Rectal smooth muscle tissue (tissue), 1 donor: ENCODE results near the gene MROH7.

Source experiments
- H3K27ac ChIP-seq: one replicate; pipeline ENCODE4 v1.7.0; 2013; ENCODE audit warnings: low read depth, low read length, inconsistent platforms
- H3K27me3 ChIP-seq: one replicate; pipeline ENCODE4 v1.7.0; 2013; ENCODE audit warnings: low read length; ENCODE audit not compliant: control insufficient read depth, insufficient read depth
- H3K36me3 ChIP-seq: one replicate; pipeline ENCODE4 v1.7.0; 2013; ENCODE audit warnings: low read length; ENCODE audit not compliant: control insufficient read depth, insufficient read depth
- H3K4me1 ChIP-seq: one replicate; pipeline ENCODE4 v1.7.0; 2013; ENCODE audit warnings: low read length; ENCODE audit not compliant: control insufficient read depth, insufficient read depth
- H3K4me3 ChIP-seq: one replicate; pipeline ENCODE4 v1.7.0; 2013; ENCODE audit warnings: low read length
- H3K9ac ChIP-seq: one replicate; pipeline ENCODE4 v1.7.0; 2013; ENCODE audit warnings: low read length

MROH7 gene

DNA sequence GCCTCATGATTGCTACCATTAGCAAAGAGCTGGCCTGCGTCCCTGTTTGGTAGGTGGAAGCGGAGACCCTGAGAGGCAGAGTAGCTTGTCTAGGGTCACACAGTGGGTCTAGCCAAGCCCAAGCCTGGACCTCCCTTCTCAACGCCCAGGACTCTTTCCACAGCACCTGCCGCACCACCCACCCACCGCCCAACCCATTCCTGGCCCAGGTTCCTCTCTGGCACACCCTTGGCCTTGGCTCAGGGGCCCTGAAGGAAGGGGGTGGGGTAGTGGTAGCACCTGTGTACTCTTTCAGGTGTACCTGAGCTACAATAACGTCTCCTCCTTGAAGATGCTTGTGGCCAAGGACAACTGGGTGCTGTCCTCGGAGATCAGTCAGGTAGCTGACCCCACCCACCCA is 37.5 kb upstream of the MROH7 start:
- H3K9ac ChIP-seq = no peak overlapping the region
- no peak overlapping the region for H3K4me3 ChIP-seq
- no peaks in the 10 kb centered on the region for H3K4me1 ChIP-seq
- H3K27ac ChIP-seq = no peak overlapping the region
- H3K27me3 ChIP-seq = no peaks in the 10 kb centered on the region
- peaks cover 20% of the 10 kb centered on the region for H3K36me3 ChIP-seq

DNA sequence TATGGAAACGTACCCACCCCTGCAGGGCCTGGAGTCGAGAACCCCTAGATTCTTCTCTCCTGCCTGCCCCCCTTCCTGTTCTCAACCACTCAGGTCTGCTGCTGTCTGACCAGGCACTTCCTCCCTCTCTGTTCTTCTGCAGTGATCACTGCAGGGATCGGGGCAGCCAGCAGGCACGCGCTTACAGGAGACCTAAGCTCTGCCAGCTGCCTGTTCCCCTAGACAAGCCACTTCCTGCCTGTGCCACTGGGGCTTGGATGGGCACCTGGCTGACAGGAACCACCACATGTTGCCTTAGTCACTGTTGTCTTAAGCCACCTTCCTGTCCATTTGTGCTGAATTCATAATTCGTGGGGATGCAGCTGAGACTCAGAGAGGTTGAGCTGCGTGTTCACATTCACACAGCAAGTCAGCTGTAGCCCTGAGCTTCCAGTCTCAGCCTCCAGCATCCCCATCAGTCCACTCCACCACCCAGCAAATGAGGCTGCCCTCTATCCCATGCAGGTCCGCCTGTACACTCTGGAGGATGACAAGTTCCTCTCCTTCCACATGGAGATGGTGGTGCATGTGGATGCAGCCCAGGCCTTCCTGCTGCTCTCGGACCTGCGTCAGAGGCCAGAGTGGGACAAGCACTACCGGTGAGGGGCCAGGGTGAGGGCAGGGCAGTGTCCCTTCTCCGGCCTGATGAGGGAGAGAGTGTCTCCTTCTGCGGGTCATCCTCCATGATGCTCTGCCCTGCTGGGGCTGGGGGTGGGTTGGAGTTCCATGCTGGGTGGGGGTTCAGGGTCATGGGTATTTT is 36.8 kb upstream of the MROH7 start:
- H3K36me3 ChIP-seq = peaks cover 19% of the 10 kb centered on the region
- no peak overlapping the region for H3K27ac ChIP-seq
- no peak overlapping the region for H3K4me3 ChIP-seq
- no peaks in the 10 kb centered on the region for H3K4me1 ChIP-seq
- no peak overlapping the region for H3K9ac ChIP-seq
- H3K27me3 ChIP-seq = no peaks in the 10 kb centered on the region

- Histone ChIP-seq H3K9ac (no peak overlapping the region), H3K4me1 (no peaks in the 10 kb centered on the region), H3K27ac (no peak overlapping the region), H3K4me3 (no peak overlapping the region), H3K36me3 (peaks cover 15% of the 10 kb centered on the region), H3K27me3 (no peaks in the 10 kb centered on the region)
Observed at GRCh38 chr1:54606096-54606989, 35.2 kb upstream of the MROH7 start.

- Histone ChIP-seq H3K9ac (no peak overlapping the region), H3K4me1 (no peaks in the 10 kb centered on the region), H3K36me3 (peaks cover 15% of the 10 kb centered on the region), H3K4me3 (no peak overlapping the region), H3K27ac (no peak overlapping the region), H3K27me3 (no peaks in the 10 kb centered on the region)
Observed at GRCh38 chr1:54606990-54607325, 34.6 kb upstream of the MROH7 start.

DNA sequence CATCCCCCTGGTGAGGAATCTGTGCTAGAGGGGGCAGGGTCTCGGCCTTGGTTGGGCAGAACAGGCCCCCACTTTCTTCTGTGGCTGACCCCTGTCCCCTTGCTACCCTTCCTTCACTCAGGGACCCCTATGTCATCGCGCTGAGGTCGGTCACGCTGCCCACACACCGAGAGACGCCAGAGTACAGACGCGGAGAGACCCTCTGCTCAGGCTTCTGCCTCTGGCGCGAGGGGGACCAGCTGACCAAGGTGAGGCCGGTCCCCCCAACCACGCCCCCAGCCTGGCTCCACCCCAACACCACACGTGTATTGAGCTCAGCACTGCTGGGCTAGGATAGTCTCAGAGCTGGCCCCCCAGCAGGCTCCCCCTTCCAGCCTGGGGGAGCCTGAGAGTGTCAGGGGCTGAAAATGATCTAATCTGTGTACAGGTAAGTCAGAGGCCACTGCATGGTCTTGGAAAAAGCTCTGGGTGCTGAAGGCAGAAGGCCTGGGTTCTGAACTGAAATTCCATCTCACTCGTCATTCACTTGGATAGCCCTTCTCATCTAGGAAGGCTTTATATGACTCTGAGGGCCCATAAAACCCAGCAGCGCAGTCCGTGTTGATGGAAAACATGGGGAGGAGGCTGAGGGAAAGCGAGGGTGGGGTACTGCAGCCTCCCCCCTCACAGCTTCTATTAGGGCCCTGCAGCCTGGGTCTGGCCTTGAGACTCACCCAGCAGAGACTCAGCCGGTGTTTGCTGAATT is 33.6 kb upstream of the MROH7 start:
- Histone ChIP-seq H3K9ac (no peak overlapping the region), H3K36me3 (peaks cover 15% of the 10 kb centered on the region), H3K4me1 (no peaks in the 10 kb centered on the region), H3K27ac (no peak overlapping the region), H3K27me3 (no peaks in the 10 kb centered on the region), H3K4me3 (no peak overlapping the region)

DNA sequence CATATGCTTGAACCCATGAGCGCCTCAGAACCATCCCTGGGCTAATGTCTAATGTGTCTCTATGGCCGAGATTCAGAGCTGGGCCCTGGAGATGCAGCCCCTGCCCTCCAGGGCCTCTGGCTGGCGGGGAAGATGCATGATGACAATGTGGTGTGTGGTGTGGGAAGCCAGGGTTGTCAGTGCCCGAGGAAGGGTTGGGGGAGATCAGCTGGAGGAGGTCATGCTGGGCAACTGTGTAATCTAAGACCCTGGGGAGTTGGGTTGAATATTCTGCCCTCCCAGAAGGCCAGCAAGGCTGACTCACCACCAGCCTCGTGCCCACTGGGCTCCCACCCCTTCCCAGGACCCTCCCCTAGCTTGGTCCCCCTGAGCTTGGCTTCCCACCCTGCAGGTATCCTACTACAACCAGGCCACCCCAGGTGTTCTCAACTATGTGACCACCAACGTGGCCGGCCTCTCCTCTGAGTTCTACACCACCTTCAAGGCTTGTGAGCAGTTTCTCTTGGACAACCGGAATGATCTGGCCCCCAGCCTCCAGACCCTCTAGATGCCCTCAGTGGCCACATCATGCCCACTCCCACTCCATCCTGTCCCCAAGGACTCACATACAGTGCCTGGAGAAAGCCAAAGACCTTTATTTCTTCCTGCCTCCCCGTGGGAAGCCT is 32.9 kb upstream of the MROH7 start:
- Histone ChIP-seq H3K36me3 (peaks cover 15% of the 10 kb centered on the region), H3K27ac (no peak overlapping the region), H3K27me3 (no peaks in the 10 kb centered on the region), H3K4me3 (no peak overlapping the region), H3K4me1 (no peaks in the 10 kb centered on the region), H3K9ac (no peak overlapping the region)

- H3K4me1 ChIP-seq = no peaks in the 10 kb centered on the region
- H3K9ac ChIP-seq = no peak overlapping the region
- no peaks in the 10 kb centered on the region for H3K27me3 ChIP-seq
- H3K36me3 ChIP-seq = peaks cover 15% of the 10 kb centered on the region
- H3K27ac ChIP-seq = no peak overlapping the region
- no peak overlapping the region for H3K4me3 ChIP-seq
Observed at GRCh38 chr1:54609301-54609921, 32.2 kb upstream of the MROH7 start.

GRCh38 chr1:54610048-54610447 is 31.5 kb upstream of the MROH7 start:
- Histone ChIP-seq H3K36me3 (peaks cover 15% of the 10 kb centered on the region), H3K27ac (no peak overlapping the region)

GRCh38 chr1:54610601-54611580 is 30.7 kb upstream of the MROH7 start:
- Histone ChIP-seq H3K4me3 (no peak overlapping the region), H3K27ac (no peak overlapping the region), H3K27me3 (no peaks in the 10 kb centered on the region), H3K36me3 (peaks cover 15% of the 10 kb centered on the region), H3K4me1 (no peaks in the 10 kb centered on the region), H3K9ac (no peak overlapping the region)

More at GRCh38 chr1:54610048-54610447, 31.5 kb upstream of the MROH7 start:
- Histone ChIP-seq H3K27me3 (no peaks in the 10 kb centered on the region), H3K9ac (no peak overlapping the region), H3K4me3 (no peak overlapping the region), H3K4me1 (no peaks in the 10 kb centered on the region)

DNA sequence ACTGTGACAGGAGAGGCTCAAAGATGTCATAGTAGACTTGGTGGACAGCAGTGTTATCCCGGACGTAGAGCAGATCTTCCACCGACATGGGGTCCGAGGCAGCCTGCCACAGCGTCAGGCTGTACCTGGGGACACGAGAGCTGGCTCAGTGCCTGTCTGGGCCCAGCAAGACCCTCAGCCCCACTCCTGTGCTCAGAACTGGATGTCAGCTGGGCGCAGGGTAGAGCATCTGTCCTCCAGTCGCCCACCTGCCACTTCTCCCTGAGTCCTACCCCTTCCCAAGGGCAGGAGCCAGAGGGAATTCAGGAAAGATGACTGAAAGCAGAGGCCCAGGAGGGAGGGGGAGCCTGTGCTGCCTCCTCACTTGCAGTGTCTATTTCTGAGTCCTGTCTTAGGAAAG is 30.0 kb upstream of the MROH7 start:
- H3K9ac ChIP-seq = no peak overlapping the region
- H3K36me3 ChIP-seq = peaks cover 14% of the 10 kb centered on the region

GRCh38 chr1:54614024-54614423 is 27.6 kb upstream of the MROH7 start:
- Histone ChIP-seq H3K27me3 (no peaks in the 10 kb centered on the region), H3K4me1 (no peaks in the 10 kb centered on the region), H3K4me3 (no peak overlapping the region), H3K27ac (no peak overlapping the region), H3K36me3 (peaks cover 3% of the 10 kb centered on the region), H3K9ac (no peak overlapping the region)

More for the DNA sequence above, 30.0 kb upstream of the MROH7 start:
- Histone ChIP-seq H3K4me1 (no peaks in the 10 kb centered on the region), H3K4me3 (no peak overlapping the region), H3K27ac (no peak overlapping the region), H3K27me3 (no peaks in the 10 kb centered on the region)
